GM03348 (cell line): ENCODE measurements around the gene TSPAN14.
"Not testable (repeated sequence)": the region's sequence is repeated elsewhere in the genome, so short reads cannot be mapped to it uniquely, and the experiment has no call there.

Experiments used
- DNase-seq: peaks from one replicate; pipeline ENCODE4 v3.0.0; 2012; ENCODE audit warnings: low spot score

The TSPAN14 gene

GRCh38 chr10:80470266-80470665, 16.2 kb downstream of the TSPAN14 start:
- no peak for DNase-seq

DNA sequence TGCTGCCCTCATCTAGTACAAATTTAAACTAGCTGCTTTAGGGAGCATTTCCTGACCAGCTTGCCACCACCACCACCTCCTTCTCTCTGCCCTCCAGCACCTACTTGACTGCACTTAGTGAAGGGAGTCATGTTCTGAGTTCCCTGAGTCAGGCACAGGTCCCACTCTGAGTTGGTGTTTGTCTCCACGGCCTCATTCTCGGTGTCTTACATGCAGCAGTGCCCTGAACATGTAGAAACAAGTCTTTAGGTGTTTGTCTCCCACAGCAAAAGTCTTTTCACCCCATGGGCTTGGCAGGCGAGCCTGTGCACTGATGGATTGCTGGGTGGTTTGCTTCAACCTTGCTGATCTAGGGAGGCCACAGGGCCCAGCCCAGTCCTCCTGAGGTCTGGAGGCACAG, 16.9 kb downstream of the TSPAN14 start:
- DNase-seq: no peak

DNA sequence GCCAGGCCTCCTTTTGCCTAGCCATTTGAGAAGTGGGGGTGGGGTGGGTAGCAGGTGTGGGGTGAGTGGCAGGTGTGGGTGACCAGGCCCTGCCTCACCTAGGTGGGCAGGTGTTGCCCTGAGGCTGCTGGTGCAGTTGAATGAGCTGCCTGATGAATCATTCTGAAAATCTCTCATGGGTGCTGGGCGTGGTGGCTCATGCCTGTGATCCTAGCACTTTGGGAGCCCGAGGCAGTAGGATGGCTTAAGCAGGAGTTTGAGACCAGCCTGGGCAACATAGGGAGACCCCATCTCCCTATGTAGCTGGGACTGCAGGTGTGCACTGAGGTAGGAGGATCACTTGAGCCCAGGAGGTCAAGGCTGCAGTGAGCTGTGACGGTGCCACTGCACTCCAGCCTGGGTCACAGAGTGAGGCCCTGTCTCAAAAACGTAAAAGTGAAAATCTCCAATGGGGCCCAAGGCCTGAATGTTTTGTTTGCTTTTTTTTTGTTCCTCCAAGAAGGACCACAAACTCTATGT, 17.7 kb downstream of the TSPAN14 start:
- DNase-seq: no peak

GRCh38 chr10:80472234-80473095, 18.4 kb downstream of the TSPAN14 start:
- DNase-seq: peak; percentile 42

- DNase-seq: no peak
Observed at GRCh38 chr10:80473096-80473657, 19.1 kb downstream of the TSPAN14 start.

DNA sequence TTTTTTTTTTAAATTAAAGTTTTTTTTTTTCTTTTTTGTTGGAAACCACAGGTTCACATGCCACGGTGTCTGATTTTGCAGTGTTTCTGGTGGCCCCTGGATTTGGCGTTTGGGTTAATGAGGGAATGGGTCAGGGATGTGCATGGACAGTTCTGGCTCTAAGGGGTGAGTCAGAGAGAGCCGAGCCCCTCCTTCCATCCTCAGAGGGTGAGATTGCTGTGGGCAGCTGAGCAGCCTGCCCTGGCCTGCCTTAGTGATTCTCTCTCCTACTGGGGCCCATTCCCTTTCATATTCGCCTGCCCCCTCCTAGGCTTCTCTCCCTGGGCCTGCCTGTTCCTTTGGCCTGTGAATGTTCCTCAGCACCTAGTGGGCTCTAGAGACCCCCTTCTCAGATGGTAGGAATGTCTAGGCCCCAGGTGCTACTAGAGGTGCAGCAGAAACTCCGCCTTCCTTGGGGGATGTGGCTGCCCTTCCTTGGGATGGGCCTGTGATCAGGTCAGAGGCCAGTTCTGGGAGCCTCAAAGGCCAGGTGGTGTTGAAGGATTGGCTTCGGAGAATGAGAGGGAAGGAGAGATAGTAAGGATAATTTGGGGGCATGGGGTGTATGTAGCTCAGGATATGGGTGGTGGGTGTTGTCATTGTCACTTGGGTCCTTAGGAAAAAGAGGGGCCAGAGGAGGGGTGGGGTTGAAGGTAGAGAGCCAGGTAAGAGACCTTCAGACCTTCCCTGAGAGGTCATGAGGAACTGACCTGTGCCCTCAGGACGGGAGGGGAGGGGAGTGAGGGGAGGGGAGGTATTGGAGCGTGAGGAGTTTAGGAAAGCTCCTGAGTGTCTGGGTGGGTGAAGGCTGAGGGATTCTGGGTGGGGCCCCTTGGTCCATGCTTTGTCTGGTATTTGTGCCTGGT, 19.8 kb downstream of the TSPAN14 start:
- no peak for DNase-seq

DNA sequence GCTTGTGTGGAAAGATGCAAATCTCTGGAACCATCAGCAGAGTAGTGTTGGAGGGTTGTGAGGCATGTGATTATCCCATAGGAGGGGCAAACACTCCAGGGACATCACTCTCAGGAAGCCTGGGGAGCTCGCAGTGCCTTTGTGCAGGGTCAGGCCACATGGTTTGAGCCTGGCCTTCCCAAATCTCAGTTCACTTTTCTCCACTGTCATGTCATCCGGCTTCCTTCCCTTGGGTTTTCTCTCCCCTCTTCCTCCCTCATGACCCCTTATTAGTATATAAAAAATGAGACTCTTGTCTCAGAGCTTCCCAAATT, 20.4 kb downstream of the TSPAN14 start:
- DNase-seq: no peak

DNA sequence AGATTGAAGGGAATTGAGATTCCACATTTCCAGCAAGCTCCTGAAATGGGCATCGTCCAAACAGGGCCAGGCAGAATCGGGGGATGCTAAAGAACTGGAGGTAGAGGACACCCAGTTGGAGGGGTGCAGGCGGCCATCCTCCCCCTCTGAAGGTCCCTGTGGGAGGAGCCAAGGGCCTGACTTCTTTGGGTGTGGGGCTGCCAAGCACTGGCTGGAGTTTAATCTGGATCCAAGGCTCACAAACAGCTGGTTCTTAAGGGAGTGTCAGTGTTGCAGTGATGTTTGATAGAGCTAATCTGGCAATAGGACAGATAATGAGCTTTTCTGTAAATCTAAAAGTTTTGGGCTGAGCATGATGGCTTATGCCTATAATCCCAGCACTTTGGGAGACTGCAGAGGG, 20.8 kb downstream of the TSPAN14 start:
- no peak for DNase-seq

GRCh38 chr10:80475641-80476040, 21.5 kb downstream of the TSPAN14 start:
- not testable (repeated sequence) for DNase-seq

GRCh38 chr10:80476685-80477084, 22.6 kb downstream of the TSPAN14 start:
- DNase-seq: no peak

DNA sequence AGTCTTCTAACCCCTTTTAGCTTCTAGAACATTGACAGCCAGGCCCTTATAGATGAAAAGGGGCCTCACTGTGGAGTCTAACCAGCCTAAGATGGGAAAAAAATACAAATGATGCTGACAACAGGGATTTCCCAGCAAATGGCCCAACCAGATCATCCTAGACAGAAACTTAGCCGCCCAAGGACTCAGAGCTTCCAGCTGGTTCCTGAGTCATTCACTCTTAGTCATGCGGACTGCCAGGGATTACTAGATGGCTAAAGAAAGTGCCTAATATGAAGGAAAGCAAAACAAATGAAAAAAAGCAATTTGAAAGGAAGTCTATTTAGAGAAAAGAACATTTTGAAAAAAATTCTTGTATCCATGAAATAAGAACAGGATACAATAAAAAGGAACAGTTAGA, 23.7 kb downstream of the TSPAN14 start:
- no peak for DNase-seq

DNA sequence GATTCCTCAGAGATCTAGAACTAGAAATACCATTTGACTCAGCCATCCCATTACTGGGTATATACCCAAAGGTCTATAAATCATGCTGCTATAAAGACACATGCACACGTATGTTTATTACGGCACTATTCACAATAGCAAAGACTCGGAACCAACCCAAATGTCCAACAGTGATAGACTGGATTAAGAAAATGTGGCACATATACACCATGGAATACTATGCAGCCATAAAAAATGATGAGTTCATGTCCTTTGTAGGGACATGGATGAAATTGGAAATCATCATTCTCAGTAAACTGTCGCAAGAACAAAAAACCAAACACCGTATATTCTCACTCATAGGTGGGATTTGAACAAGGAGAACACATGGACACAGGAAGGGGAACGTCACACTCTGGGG, 26.3 kb downstream of the TSPAN14 start:
- not testable (repeated sequence) for DNase-seq

DNA sequence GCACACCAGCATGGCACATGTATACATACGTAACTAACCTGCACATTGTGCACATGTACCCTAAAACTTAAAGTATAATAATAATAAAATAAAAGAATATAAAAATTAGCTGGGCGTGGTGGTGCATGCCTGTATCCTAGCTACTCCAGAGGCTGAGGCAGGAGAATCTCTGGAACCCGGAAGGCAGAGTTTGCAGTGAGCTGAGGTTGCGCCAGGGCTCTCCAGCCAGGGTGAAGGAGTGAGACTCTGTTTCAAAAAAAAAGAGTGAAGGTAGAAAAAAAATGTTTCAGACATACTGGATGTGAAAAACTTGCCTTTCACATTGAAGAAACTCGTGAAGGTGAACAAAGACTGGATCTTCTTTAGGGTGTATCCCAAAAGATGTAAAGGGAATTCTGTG, 26.7 kb downstream of the TSPAN14 start:
- no peak for DNase-seq

- DNase-seq: no peak
Observed at GRCh38 chr10:80484243-80484642, 30.1 kb downstream of the TSPAN14 start.

- no peak for DNase-seq
Observed at GRCh38 chr10:80484676-80485075, 30.6 kb downstream of the TSPAN14 start.

DNA sequence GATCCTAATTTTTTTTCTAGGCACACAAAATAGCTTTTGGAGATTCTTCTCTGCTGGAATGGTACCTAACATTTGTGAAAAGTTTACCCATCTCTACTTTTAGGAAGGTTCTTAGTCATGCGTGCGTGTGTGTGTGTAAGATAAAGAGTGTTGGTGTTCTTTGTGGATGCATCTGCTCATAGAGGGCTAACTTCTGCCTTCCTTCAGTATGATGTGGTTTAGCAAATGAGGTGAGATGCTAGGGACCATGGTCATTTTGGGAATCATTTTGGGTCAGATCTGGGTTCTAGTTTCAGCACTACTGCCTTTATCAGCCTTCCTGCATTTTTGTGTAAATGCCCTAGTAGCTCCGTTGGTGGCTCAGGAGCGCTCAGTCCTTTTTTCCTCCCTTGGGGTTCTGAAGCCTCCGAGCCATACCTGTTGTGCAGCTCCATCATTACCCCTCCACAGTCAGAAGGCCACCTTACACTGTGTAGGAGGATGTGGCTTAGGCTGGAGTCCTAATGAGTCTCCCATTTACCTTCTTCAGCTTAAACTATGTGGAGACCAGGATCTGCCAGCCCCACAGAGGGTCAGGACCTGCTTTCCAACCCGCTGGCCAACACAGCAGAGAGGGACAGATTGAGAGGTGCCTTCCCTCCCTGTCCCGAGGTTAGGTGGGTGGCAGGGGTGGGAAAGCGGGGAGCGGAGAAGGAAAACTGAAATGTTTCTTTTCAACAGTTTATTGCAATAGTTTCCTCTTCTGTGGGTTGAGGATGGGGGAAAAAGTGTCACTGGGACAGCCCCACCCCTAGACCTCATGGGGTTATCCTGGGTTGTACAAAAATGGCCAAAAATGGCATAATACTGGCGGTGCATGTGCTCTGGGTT, 31.2 kb downstream of the TSPAN14 start:
- no peak for DNase-seq

- no peak for DNase-seq
Observed at GRCh38 chr10:80485946-80486764, 32.0 kb downstream of the TSPAN14 start.

- no peak for DNase-seq
Observed at GRCh38 chr10:80486785-80487420, 32.8 kb downstream of the TSPAN14 start.

DNA sequence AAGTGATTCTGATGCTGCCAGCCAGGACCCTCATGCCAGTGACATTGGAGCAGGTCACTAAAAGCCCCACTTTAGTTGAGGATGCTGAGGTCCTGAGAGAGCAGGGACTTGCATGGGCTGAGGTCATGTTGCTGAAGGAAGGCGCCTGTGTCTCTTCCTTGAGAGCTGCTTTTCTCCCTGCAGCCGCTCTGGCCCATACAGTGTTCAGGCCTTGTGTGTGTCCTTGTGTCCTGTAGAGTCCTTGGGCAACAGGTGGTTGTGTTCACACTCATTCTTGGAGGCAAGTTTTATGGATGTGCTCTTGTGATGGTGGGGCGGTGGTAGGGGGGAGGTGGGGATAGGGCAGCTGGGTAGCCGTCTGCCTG, 33.3 kb downstream of the TSPAN14 start:
- no peak for DNase-seq

DNA sequence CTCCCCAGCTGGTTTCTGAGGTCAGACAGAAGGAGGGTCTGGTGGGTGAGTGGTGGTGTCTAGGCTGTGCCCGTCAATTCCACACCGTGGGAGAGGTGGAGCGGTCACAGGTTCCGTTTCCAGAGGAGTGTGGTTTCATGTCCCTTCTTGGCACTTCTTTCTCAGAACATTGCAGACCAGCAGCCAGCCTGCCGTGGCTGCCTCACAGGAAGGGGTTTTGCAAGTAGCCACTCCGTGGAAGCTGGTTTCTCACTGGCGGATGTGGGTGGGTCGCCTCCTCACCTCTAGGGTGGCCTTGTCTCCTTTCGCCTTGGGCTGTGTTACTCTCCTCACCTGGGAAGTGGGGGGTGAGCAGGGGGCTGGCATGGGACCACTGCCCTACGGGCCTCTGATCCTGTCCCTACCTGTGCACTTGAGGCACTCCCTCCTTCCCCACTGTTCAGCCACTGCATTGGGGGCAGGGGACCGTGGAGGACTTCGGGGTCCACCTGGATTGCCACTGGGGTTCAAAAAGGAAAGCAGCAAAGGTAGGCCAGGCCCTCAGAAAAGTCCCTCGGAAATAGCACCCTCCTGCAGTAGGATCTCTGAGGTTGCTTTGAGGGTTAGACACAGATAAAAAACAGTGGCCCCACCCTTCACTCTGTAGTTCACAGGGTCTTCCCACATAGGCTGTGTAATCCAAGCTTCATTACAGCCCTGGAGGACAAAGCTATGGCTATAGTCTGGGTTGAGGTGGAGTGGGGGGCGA, 33.9 kb downstream of the TSPAN14 start:
- no peak for DNase-seq
